ENCODE results near the gene OR4S1. TPM values are rescaled to one million over a fixed set of nuclear protein-coding genes. Genes with fewer than 3 reads are reported as not detected.
A peak's percentile ranks its signal among the peaks of the same experiment; 100 is the strongest.
"Not testable (repeated sequence)": the region's sequence is repeated elsewhere in the genome, so short reads cannot be mapped to it uniquely, and the experiment has no call there.

OR4S1 gene, protein sequence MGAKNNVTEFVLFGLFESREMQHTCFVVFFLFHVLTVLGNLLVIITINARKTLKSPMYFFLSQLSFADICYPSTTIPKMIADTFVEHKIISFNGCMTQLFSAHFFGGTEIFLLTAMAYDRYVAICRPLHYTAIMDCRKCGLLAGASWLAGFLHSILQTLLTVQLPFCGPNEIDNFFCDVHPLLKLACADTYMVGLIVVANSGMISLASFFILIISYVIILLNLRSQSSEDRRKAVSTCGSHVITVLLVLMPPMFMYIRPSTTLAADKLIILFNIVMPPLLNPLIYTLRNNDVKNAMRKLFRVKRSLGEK
- not detected in 2 replicates for total RNA-seq

DNA sequence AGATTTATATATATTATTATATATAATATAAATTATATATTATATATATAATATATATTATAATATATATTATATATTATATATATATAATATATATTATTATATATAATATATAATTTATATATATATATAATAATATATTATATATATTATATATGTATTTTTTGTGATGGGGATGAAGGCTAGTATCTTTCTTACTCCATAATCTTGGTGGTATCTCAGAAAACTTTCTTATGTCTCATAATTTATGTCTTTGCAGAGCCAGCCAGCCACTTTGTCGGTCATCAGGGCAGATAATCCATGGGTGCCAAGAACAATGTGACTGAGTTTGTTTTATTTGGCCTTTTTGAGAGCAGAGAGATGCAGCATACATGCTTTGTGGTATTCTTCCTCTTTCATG is at the start of gene OR4S1:
Gene OR4S1, plus strand, starts transcription at position 301 of the 400 bp plus-strand sequence. Its CDS starts 0 bp downstream, at position 301.
- no peak for DNase-seq (ENCODE audit: low read depth)
- H3K4me3 ChIP-seq (ENCODE audit: low read depth, low read length) = no peak within 1 kb of the TSS
- TF ChIP-seq, protein P1, sequence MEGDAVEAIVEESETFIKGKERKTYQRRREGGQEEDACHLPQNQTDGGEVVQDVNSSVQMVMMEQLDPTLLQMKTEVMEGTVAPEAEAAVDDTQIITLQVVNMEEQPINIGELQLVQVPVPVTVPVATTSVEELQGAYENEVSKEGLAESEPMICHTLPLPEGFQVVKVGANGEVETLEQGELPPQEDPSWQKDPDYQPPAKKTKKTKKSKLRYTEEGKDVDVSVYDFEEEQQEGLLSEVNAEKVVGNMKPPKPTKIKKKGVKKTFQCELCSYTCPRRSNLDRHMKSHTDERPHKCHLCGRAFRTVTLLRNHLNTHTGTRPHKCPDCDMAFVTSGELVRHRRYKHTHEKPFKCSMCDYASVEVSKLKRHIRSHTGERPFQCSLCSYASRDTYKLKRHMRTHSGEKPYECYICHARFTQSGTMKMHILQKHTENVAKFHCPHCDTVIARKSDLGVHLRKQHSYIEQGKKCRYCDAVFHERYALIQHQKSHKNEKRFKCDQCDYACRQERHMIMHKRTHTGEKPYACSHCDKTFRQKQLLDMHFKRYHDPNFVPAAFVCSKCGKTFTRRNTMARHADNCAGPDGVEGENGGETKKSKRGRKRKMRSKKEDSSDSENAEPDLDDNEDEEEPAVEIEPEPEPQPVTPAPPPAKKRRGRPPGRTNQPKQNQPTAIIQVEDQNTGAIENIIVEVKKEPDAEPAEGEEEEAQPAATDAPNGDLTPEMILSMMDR (conservative IDR thresholded peaks at IDR 0.05; ENCODE audit: low read depth, low read length) = no peak

DNA sequence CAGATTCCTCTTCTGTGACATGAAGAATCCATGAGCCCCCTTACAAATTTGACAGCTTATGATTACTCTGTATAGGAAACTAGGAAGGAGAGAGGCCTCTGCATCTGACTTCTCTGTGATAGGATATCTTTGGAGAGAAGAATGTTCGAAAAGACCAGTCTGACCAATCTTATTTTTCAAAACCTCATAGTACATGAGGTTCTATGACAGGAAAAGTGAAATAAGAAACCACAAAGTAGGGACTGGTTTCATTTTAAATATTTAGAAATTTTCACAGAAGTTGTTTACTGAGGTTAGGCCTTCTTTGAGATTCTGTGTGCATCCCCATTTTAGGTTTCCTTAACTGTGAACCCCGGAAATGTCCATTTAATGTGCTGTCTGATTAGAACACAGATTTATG is 44.4 kb upstream of the OR4S1 start:
- TF ChIP-seq, protein P1 (conservative IDR thresholded peaks at IDR 0.05; ENCODE audit: low read depth, low read length) = no peak
- no peak overlapping the region for H3K4me3 ChIP-seq (ENCODE audit: low read depth, low read length)

DNA sequence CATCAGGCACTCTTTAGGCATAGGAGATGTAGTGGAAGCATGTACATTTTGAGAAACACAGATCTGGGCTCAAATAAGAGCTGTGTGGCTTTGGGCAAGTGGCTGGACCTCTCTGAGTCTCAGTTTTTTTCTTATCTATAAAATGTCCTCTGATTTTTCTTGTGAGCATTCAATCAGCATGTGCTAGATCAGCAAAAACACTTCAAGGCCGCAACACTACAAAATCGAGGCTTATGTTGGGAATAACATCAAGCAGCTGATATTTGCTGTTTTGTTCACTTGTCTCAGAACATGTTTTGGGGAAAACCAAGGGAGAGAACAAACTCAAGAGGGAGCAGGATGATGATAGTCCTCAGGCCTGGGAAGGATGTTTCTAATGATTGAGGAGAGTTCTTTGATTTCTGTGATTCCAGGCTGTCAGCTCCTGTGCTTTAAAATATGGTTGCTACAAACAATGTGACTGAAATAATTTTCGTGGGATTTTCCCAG is 42.6 kb upstream of the OR4S1 start, which contains the start of gene OR4X1:
Gene OR4X1, plus strand, starts transcription at position 439 of the 489 bp plus-strand sequence. Its CDS starts 0 bp downstream, at position 439.
- TF ChIP-seq, protein P1 (conservative IDR thresholded peaks at IDR 0.05; ENCODE audit: low read depth, low read length) = no peak
- DNase-seq (ENCODE audit: low read depth) = no peak
- no peak within 1 kb of the TSS for H3K4me3 ChIP-seq (ENCODE audit: low read depth, low read length)

More for the DNA sequence above, 44.4 kb upstream of the OR4S1 start:
- no peak for DNase-seq (ENCODE audit: low read depth)

DNA sequence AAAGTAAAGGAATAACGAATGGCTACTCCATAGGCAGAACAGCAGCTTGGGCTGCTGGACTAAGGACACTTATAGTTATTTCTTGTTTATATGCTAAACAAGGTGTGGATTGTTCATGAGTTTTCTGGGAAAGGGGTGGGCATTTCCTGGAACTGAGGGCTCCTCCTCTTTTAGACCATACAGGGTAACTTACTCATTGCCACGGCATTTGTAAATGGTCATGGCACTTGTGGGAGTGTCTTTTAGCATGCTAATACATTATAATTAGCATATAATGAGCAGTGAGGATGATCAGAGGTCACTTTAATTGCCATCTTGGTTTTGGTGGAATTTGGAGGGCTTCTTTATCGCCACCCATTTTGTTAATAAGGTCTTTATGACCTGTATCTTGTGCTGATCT is 35.4 kb upstream of the OR4S1 start:
- TF ChIP-seq, protein P1 (conservative IDR thresholded peaks at IDR 0.05; ENCODE audit: low read depth, low read length) = no peak
- no peak overlapping the region for H3K4me3 ChIP-seq (ENCODE audit: low read depth, low read length)
- DNase-seq (ENCODE audit: low read depth) = no peak

DNA sequence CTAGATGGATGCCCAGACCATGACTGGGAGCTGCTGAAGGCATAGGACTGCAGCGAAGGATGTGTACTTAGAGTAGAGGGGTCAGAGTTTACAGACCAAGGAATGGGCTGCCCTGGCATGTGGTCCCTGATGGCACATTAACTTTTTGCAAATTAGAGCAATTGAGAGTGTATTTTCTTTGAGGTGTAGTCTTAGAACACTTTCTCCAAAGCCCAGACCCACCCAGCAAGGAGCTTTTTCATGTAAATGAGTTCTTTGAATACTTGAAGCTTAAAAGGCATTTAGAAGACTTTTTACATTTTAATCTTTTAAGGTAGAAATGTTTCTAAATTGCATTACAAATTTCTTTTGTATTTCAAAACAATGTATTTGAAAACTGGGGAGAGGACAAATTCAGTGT is 33.4 kb upstream of the OR4S1 start:
- TF ChIP-seq, protein P1 (conservative IDR thresholded peaks at IDR 0.05; ENCODE audit: low read depth, low read length) = no peak
- no peak for DNase-seq (ENCODE audit: low read depth)
- H3K4me3 ChIP-seq (ENCODE audit: low read depth, low read length) = no peak overlapping the region

DNA sequence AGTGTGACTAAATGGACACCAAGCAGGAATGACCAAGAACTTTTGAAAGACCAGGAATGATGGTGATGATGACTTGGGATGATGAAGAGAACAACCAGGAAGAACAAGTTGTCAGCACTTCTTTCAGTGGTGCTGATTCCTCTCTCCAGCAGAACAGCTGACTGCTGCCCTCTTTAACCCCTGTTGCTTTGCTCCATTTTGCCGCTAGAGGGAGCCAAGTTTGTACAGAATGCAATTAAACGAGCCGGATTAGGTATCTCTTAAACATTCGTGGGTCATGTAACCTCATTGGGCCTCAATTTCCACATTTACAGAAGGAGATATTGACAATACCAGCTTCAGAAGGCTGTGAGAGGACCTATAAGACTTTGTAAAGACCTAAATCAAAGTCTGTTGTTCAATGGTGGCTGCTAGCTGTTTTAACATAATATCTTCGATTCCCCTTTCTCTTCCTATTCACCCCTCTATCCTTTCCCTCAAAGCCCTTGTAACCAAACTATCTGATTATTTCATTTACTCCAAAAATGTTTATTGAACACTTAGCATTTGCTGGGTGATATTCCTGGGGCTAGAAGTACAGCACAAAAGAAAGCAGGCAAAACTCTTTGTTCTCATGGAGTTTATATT is 1.9 kb downstream of the OR4S1 start:
- TF ChIP-seq, protein P1 (conservative IDR thresholded peaks at IDR 0.05; ENCODE audit: low read depth, low read length) = peak; percentile 98
- peak; percentile 15 for DNase-seq (ENCODE audit: low read depth)
- H3K4me3 ChIP-seq (ENCODE audit: low read depth, low read length) = no peak overlapping the region

DNA sequence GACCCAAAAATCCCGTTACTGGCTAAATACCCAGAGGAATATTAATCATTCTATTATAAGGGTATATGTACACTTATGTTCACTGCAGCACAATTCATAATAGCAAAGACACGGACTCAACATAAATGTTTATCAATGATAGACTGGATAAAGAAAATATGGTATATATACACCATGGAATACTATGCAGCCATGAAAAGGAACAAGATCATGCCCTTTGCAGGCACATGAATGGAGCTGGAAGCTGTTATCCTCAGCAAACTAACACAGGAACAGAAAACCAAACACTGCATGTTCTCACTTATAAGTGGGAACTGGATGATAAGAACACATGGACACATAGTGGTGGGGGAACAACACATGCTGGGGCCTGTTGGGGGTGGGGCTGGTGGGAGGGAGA is 7.6 kb downstream of the OR4S1 start:
- not testable (repeated sequence) for DNase-seq (ENCODE audit: low read depth); H3K4me3 ChIP-seq (ENCODE audit: low read depth, low read length)

DNA sequence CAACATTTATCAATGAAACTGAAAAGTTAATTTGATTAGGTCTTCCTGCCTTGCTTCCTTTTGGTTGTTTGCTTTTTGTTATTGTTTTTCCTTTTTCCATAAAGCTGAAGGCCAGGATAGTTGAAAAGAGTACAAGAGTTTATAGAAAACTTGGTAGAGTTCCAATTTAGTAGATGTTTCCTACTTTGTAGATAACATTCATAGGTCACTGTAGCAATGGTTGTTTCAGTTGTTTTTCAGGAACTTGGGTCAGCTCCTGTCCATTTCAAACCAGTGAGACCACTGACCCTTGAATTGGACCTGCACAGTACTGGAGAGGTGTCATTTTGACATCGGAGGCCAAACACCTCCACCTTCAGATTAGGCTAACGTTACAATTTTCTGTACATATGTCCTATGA is 13.8 kb downstream of the OR4S1 start:
- DNase-seq (ENCODE audit: low read depth) = not testable (repeated sequence)

DNA sequence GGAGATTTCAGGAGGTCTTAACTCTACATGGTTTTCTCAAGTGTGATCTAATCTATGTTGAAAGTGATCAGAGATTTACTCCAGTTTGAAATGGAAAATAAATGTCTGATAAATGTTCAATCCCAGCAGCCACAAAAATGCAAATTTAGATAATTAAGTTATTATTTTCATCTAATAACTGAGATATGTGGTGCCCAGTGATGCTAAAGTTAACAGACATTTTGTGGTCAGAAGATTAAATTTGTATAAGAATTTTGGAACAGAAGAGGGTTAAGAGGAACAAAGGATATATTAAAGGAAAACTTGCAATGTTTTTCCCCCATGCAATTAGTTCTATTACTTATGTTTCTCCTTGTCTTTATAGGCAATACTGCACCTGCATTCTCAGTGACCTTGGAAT is 18.6 kb downstream of the OR4S1 start, which contains the start of gene OR4C3:
Gene OR4C3, plus strand, starts transcription at position 301 of the 400 bp plus-strand sequence. CDS start 102 bp downstream, outside the sequence.
- H3K4me3 ChIP-seq (ENCODE audit: low read depth, low read length); DNase-seq (ENCODE audit: low read depth): not testable (repeated sequence)

More for the DNA sequence above, 13.8 kb downstream of the OR4S1 start:
- not testable (repeated sequence) for H3K4me3 ChIP-seq (ENCODE audit: low read depth, low read length)

All from epithelial cell of proximal tubule (primary cell).